ENCODE data around the gene TM7SF3. TPM values are rescaled to one million over a fixed set of nuclear protein-coding genes. Genes with fewer than 3 reads are reported as not detected.
A peak's percentile ranks its signal among the peaks of the same experiment; 100 is the strongest.

Gene TM7SF3
- total RNA-seq, 2 experiments from 2014 or later = 8.3 to 9.5 TPM

DNA sequence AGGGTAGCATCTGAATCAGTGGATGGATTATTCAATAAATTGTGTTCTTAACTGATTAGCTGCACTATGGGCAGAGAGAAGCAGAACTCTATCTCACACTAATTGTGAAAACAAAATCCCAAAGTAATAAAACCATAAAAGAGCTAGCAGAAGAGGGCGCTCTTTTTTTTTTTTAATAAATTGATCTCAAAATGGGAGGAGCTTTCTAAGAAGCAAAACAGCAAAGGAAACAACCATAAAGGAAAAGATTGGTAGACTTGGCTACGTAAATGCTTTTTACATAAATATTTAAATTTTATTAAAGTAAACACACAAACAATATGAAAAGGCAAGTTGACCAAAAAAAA lies 1.5 kb upstream of the TM7SF3 start:
- peak overlapping the region; percentile 93 for H3K4me3 Mint-ChIP-seq
- no peaks in the 10 kb centered on the region for H3K27me3 Mint-ChIP-seq
- H3K4me1 Mint-ChIP-seq (ENCODE audit: low read depth) = peaks cover 43% of the 10 kb centered on the region
- no peak overlapping the region for H3K4me3 ChIP-seq (ENCODE audit: low read length)
- H3K9me3 Mint-ChIP-seq = no peaks in the 10 kb centered on the region
- peak overlapping the region; percentile 97 for H3K27ac Mint-ChIP-seq
- TF ChIP-seq, protein P1, sequence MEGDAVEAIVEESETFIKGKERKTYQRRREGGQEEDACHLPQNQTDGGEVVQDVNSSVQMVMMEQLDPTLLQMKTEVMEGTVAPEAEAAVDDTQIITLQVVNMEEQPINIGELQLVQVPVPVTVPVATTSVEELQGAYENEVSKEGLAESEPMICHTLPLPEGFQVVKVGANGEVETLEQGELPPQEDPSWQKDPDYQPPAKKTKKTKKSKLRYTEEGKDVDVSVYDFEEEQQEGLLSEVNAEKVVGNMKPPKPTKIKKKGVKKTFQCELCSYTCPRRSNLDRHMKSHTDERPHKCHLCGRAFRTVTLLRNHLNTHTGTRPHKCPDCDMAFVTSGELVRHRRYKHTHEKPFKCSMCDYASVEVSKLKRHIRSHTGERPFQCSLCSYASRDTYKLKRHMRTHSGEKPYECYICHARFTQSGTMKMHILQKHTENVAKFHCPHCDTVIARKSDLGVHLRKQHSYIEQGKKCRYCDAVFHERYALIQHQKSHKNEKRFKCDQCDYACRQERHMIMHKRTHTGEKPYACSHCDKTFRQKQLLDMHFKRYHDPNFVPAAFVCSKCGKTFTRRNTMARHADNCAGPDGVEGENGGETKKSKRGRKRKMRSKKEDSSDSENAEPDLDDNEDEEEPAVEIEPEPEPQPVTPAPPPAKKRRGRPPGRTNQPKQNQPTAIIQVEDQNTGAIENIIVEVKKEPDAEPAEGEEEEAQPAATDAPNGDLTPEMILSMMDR (IDR thresholded peaks at IDR 0.05) = peak; percentile 71
- no peaks in the 10 kb centered on the region for H3K9me3 ChIP-seq (ENCODE audit: control insufficient read depth in 1 of 2, insufficient read depth in 1 of 2, low read length in 2 of 2)
- H3K4me1 ChIP-seq (ENCODE audit: insufficient read depth, low read length) = peaks cover 25% of the 10 kb centered on the region
- no peaks in the 10 kb centered on the region for H3K36me3 ChIP-seq (ENCODE audit: insufficient read depth, low read length)
- intact Hi-C loops (cut with DNase I, micrococcal nuclease) = loop anchor here (1.0 to 10.0 kb wide), 8 partner anchors 127 to 1813 kb away; partner anchors contain the start of genes CCDC91 (in 1 of the 2), ITPR2 (in 1 of the 2), MRPS35 (in 1 of the 2) and STK38L (in 1 of the 2)
- CTCF ChIA-PET = interaction anchor here (0.6 to 1.9 kb wide), 5 partner anchors 8 to 293 kb away, joined by 3 to 18 read pairs (median 4); no protein-coding TSS in a partner anchor
- ATAC-seq (ENCODE audit: poor library complexity) (no peak), DNase-seq (peak in 3 of 14 experiments; percentile 60 to 70 (median 68))
- H3K36me3 Mint-ChIP-seq (ENCODE audit: low read depth) = peaks cover 8% of the 10 kb centered on the region
- H3K27me3 ChIP-seq (ENCODE audit: control insufficient read depth in 1 of 2, insufficient read depth in 2 of 2, low read length in 2 of 2) = no peaks in the 10 kb centered on the region
- POLR2A ChIA-PET = interaction anchor here (0.6 to 4.4 kb wide), 14 partner anchors 8 to 1964 kb away, joined by 3 to 39 read pairs (median 4); partner anchors contain the start of genes ITPR2 and STK38L
- peak overlapping the region; percentile 92 to 96 for H3K27ac ChIP-seq (ENCODE audit: low read depth in 1 of 2, low read length in 2 of 2)

DNA sequence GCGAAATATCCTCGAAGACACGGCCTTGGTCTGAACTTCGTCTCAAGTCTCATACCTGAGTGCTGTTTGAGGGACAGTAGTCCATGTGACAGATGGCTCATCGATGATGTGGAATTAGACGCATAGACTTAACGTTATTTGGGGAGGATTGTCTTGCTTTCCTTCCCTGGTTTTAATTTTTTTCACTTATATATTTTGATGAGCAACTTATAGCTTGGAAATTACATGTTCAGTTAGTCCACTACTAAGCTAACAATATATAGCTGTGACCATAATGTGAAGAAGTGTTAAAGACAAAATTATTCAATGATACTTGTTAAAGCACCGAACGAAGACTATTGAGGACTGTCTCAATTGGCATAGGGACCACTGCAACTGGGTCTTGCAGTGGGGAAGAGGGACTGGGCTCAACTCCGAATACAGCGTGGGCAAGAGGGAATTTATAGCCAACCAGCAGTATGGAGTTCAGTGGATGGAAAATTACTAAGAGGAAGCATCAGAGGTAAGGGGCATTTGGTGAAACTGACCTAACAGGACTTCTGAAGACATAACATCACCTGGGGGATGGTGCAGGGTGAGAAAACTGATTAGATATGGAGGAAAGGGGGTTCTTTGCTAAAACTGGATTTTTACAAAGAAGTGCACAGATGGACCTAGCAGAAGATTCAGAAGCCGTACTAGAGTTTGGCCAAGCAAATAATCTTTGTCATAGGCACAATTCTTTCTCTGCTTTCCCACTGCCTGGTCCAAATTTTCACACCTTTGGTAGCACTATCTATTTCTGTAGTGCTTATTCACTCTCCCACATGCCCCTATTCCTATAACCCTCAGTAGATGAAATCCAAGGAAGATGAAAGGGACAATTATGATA lies 910 bp upstream of the TM7SF3 start:
- peak overlapping the region; percentile 55 for H3K4me3 ChIP-seq (ENCODE audit: low read length)
- peak overlapping the region; percentile 92 to 96 for H3K27ac ChIP-seq (ENCODE audit: low read depth in 1 of 2, low read length in 2 of 2)
- TF ChIP-seq, protein P1 (IDR thresholded peaks at IDR 0.05) = no peak
- ChIA-PET CTCF (interaction anchor here (0.5 to 1.9 kb wide), 12 partner anchors 11 to 1925 kb away, joined by 3 to 18 read pairs (median 5); partner anchors contain the start of gene ITPR2), POLR2A (interaction anchor here (0.6 to 4.4 kb wide), 13 partner anchors 9 to 1963 kb away, joined by 3 to 39 read pairs (median 4); partner anchors contain the start of genes INTS13, ITPR2 and STK38L)
- Mint-ChIP-seq H3K9me3 (no peaks in the 10 kb centered on the region), H3K27me3 (no peaks in the 10 kb centered on the region), H3K27ac (peak overlapping the region; percentile 97), H3K36me3 (ENCODE audit: low read depth) (peaks cover 14% of the 10 kb centered on the region), H3K4me1 (ENCODE audit: low read depth) (peaks cover 50% of the 10 kb centered on the region), H3K4me3 (peak overlapping the region; percentile 93)
- peaks cover 25% of the 10 kb centered on the region for H3K4me1 ChIP-seq (ENCODE audit: insufficient read depth, low read length)
- H3K9me3 ChIP-seq (ENCODE audit: control insufficient read depth in 1 of 2, insufficient read depth in 1 of 2, low read length in 2 of 2) = no peaks in the 10 kb centered on the region
- intact Hi-C loops (cut with DNase I, micrococcal nuclease) = loop anchor here (1.0 to 10.0 kb wide), 12 partner anchors 7 to 1813 kb away; partner anchors contain the start of genes CCDC91 (in 1 of the 2), INTS13 (in 1 of the 2), ITPR2 (in 1 of the 2) and MED21 (in 1 of the 2)
- no peaks in the 10 kb centered on the region for H3K27me3 ChIP-seq (ENCODE audit: control insufficient read depth in 1 of 2, insufficient read depth in 2 of 2, low read length in 2 of 2)
- DNase-seq = peak in 1 of 14 experiments; percentile 26
- H3K36me3 ChIP-seq (ENCODE audit: insufficient read depth, low read length) = no peaks in the 10 kb centered on the region
- ATAC-seq (ENCODE audit: poor library complexity) = no peak

DNA sequence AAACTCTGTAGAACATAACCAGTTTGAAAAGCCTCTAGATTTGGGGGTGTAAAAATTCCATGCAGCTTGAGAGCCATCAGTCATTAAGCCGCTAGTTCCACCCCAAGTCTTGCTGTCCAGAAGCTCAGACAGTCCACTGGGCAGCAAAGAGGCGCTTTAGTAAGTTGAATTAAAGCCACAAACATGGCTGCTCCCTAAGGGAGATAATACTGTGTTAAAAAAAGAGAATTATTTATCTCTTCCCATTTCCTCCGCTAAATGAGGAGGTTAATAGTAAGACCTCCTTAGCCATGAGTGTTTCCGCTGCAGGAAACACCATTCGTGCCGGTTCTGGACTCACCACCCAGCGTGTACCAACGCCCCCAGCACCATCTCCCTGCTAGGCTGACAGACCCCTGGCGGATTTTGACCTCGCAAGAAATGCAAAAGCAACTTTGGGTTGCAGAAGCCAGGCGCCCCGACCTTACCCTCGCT lies 536 bp downstream of the TM7SF3 start:
- Histone ChIP-seq H3K9me3 (ENCODE audit: control insufficient read depth in 1 of 2, insufficient read depth in 1 of 2, low read length in 2 of 2) (no peaks in the 10 kb centered on the region), H3K4me1 (ENCODE audit: insufficient read depth, low read length) (peaks cover 25% of the 10 kb centered on the region), H3K27ac (ENCODE audit: low read depth in 1 of 2, low read length in 2 of 2) (peak overlapping the region; percentile 47 to 92), H3K36me3 (ENCODE audit: insufficient read depth, low read length) (no peaks in the 10 kb centered on the region), H3K4me3 (ENCODE audit: low read length) (peak overlapping the region; percentile 89), H3K27me3 (ENCODE audit: control insufficient read depth in 1 of 2, insufficient read depth in 2 of 2, low read length in 2 of 2) (no peaks in the 10 kb centered on the region)
- intact Hi-C loops (cut with DNase I, micrococcal nuclease) = loop anchor here (1.0 to 10.0 kb wide), 10 partner anchors 9 to 1177 kb away; partner anchors contain the start of genes CCDC91 (in 1 of the 2), INTS13 (in 1 of the 2), ITPR2 (in 1 of the 2) and MED21 (in 1 of the 2)
- ATAC-seq (ENCODE audit: poor library complexity) (peak; percentile 1), DNase-seq (peak in 5 of 14 experiments; percentile 10 to 51 (median 24))
- CTCF ChIA-PET = interaction anchor here (0.7 to 1.8 kb wide), 21 partner anchors 9 to 293 kb away, joined by 3 to 16 read pairs (median 6); partner anchors contain the start of genes ITPR2 and MED21
- POLR2A ChIA-PET = interaction anchor here (0.9 to 4.4 kb wide), 14 partner anchors 9 to 1962 kb away, joined by 3 to 49 read pairs (median 6); partner anchors contain the start of genes INTS13, ITPR2, MED21 and MRPS35
- Mint-ChIP-seq H3K27ac (peak overlapping the region; percentile 97), H3K4me3 (peak overlapping the region; percentile 93), H3K36me3 (ENCODE audit: low read depth) (peaks cover 16% of the 10 kb centered on the region), H3K27me3 (no peaks in the 10 kb centered on the region), H3K4me1 (ENCODE audit: low read depth) (peaks cover 61% of the 10 kb centered on the region), H3K9me3 (no peaks in the 10 kb centered on the region)
- TF ChIP-seq, protein P1 (IDR thresholded peaks at IDR 0.05) = no peak

Measured in CD4-positive, alpha-beta T cell (primary cell).